GM12878 (cell line): ENCODE data around the gene TAC3. TPM values are rescaled to one million over a fixed set of nuclear protein-coding genes. Genes with fewer than 3 reads are reported as not detected.

Experiments
- ATAC-seq: fragments of 200-7000 bp; cut with Tn5 transposase; 3 replicates; pipeline ENCODE4 v1.9.1; 2020; ENCODE audit warnings: mild to moderate bottlenecking, moderate library complexity
- BruUV-seq: library from RNA; stranded (reverse); fragments of 400-500 nt; replicated peaks from 2 replicates; lab custom pipeline; 2021; lab: Mats Ljungman, UMichigan
- CTCF ChIA-PET: fragments of 300-600 bp; sonication (Branson Sonifier 250); formaldehyde crosslinking; extraction: SDS; loops from one replicate; lab custom pipeline; 2021; ENCODE audit warnings: inconsistent platforms; lab: Yijun Ruan, JAX
- POLR2A ChIA-PET: fragments of 350-600 bp; formaldehyde crosslinking; extraction: SDS; loops from one replicate; lab custom pipeline; 2021; ENCODE audit warnings: inconsistent platforms; lab: Charles Lee
- RAD21 ChIA-PET: fragments of 300-600 bp; sonication (Branson Sonifier 250); formaldehyde crosslinking; loops from one replicate; lab custom pipeline; 2023; ENCODE audit warnings: antibody characterized with exemption; ENCODE audit not compliant: unreplicated experiment; lab: Charles Lee
- SMC1A ChIA-PET: fragments of 300-600 bp; sonication (Branson Sonifier 250); formaldehyde crosslinking; loops from one replicate; lab custom pipeline; 2023; ENCODE audit not compliant: unreplicated experiment, uncharacterized antibody; lab: Charles Lee
- DNase-seq: peaks from one replicate; pipeline ENCODE4 v3.0.0-alpha.2; 2011; ENCODE audit warnings: low read depth, low spot score
- FAIRE-seq: peaks from 3 replicates; lab custom pipeline; 2011; peaks lifted over from hg19 to GRCh38; lab: Jason Lieb, UNC
- H2AFZ ChIP-seq: 2 replicates; pipeline ENCODE4 v1.6.0; 2011; ENCODE audit warnings: low read depth, low read length, control low read depth; ENCODE audit not compliant: control insufficient read depth
- H3K27ac ChIP-seq: 2 replicates; pipeline ENCODE4 v1.5.1; 2011; ENCODE audit warnings: control low read depth; ENCODE audit not compliant: control insufficient read depth, insufficient read depth
- H3K27me3 ChIP-seq, 2 experiments: replicated peaks in 1 of 2; 2 replicates each; pipeline versions ENCODE4 v1.6.0 to v1.6.1; 2011; ENCODE audit warnings: low read length in 1 of 2; ENCODE audit not compliant: control insufficient read depth in 2 of 2, insufficient read depth in 2 of 2
- H3K36me3 ChIP-seq, 2 experiments: 2 replicates each; pipeline ENCODE4 v1.5.1; 2011; ENCODE audit warnings: low read length in 1 of 2; ENCODE audit not compliant: control insufficient read depth in 2 of 2, insufficient read depth in 2 of 2
- H3K4me1 ChIP-seq: 2 replicates; pipeline ENCODE4 v1.6.1; 2011; ENCODE audit warnings: mild to moderate bottlenecking, low read length, moderate library complexity, mixed read lengths; ENCODE audit not compliant: control insufficient read depth, insufficient read depth
- H3K4me2 ChIP-seq: 2 replicates; pipeline ENCODE4 v1.6.0; 2011; ENCODE audit warnings: control low read depth; ENCODE audit not compliant: control insufficient read depth, insufficient read depth
- H3K4me3 ChIP-seq: fragments of 200-600 bp; sonication (generic); 2 replicates; pipeline ENCODE4 v1.5.1; 2016
- H3K79me2 ChIP-seq: 2 replicates; pipeline ENCODE4 v1.6.0; 2011; ENCODE audit warnings: low read length; ENCODE audit not compliant: control insufficient read depth, insufficient read depth
- H3K9ac ChIP-seq: 2 replicates; pipeline ENCODE4 v1.8.0; 2011; ENCODE audit warnings: low read length, control low read depth, mixed read lengths; ENCODE audit not compliant: control insufficient read depth, insufficient read depth
- H3K9me3 ChIP-seq: replicated peaks from 3 replicates; pipeline ENCODE4 v1.5.1; 2011; ENCODE audit warnings: mild to moderate bottlenecking, low read length; ENCODE audit not compliant: control insufficient read depth, insufficient read depth
- H4K20me1 ChIP-seq: 2 replicates; pipeline ENCODE4 v1.6.0; 2011; ENCODE audit not compliant: control insufficient read depth, insufficient read depth
- BMI1 ChIP-seq: fragments of 450-650 bp; IDR thresholded peaks from 2 replicates; pipeline ENCODE4 v1.6.1; 2016; ENCODE audit warnings: mild to moderate bottlenecking, moderate library complexity, borderline replicate concordance
- CBFB ChIP-seq: IDR thresholded peaks from 2 replicates; pipeline ENCODE4 v1.6.1; 2016; ENCODE audit warnings: antibody characterized with exemption, low read depth
- CBX3 ChIP-seq: fragments of 200-600 bp; sonication (generic); IDR thresholded peaks from 2 replicates; pipeline ENCODE4 v1.6.1; 2016; ENCODE audit warnings: low read depth, borderline replicate concordance
- EED ChIP-seq: sonication (generic); IDR thresholded peaks from 2 replicates; pipeline ENCODE4 v1.6.1; 2016; ENCODE audit warnings: antibody characterized with exemption, low read depth
- EGR1 ChIP-seq, 2 experiments: IDR thresholded peaks; 1 replicate in 1 of 2; 2 replicates in 1 of 2; pipeline ENCODE4 v1.6.1; 2011 to 2012; ENCODE audit warnings: low read depth in 2 of 2, low read length in 2 of 2, borderline replicate concordance in 1 of 2, mild to moderate bottlenecking in 1 of 2, moderate library complexity in 1 of 2
- IRF4 ChIP-seq: IDR thresholded peaks from 2 replicates; pipeline ENCODE4 v1.6.1; 2011; ENCODE audit warnings: low read depth, low read length
- JUNB ChIP-seq: IDR thresholded peaks from 2 replicates; pipeline ENCODE4 v1.6.1; 2016; ENCODE audit warnings: antibody characterized with exemption, mild to moderate bottlenecking
- KAT2A ChIP-seq: conservative IDR thresholded peaks from 2 replicates; pipeline ENCODE4 v1.6.1; 2011; ENCODE audit warnings: low read depth, low read length; ENCODE audit not compliant: control insufficient read depth
- LARP7 ChIP-seq: fragments of 450-650 bp; IDR thresholded peaks from 2 replicates; pipeline ENCODE4 v1.6.1; 2017; ENCODE audit warnings: mild to moderate bottlenecking
- NR2F1 ChIP-seq: fragments of 450-650 bp; conservative IDR thresholded peaks from 2 replicates; pipeline ENCODE4 v1.6.1; 2017; ENCODE audit warnings: mild to moderate bottlenecking
- ZNF24 ChIP-seq: fragments of 450-650 bp; IDR thresholded peaks from 2 replicates; pipeline ENCODE4 v1.6.1; 2017; ENCODE audit warnings: antibody characterized with exemption, mild to moderate bottlenecking
- WGBS: methylation state at CpG from one replicate; pipeline ENCODE4 v1.1.6; 2016; ENCODE audit warnings: low lambda C conversion rate; ENCODE audit not compliant: insufficient replicate concordance, insufficient coverage; ENCODE audit errors: missing lambda C conversion rate; 5-methylcytosine and 5-hydroxymethylcytosine counted together
- in situ Hi-C: fragments of 300-500 bp; cut with MboI; formaldehyde crosslinking; loops from 9 replicates; pipeline ENCODE4 v1.14.3; 2018; ENCODE audit warnings: mixed read lengths
- intact Hi-C: fragments of 100-400 bp; cut with micrococcal nuclease; formaldehyde crosslinking; loops from one replicate; pipeline ENCODE4 v1.14.2; 2022; ENCODE audit not compliant: unreplicated experiment
- polyA plus RNA-seq, 11 experiments: library from polyadenylated mRNA; depleted of rRNA in 4 of 11; unstranded in 6 of 11; stranded (reverse) in 5 of 11; fragments of >200 nt; fragmentation: Nextera tagmentation in 4 of 11; fragmentation: Illumina TruSeq in 1 of 11; extraction: Ambion mirVana in 4 of 11; extraction: Trizol in 1 of 11; gene quantifications; 1 replicate in 1 of 11; 2 replicates in 10 of 11; pipeline versions ENCODE4 v1.2.1 to v1.2.3, GENCODE V29; 2011 to 2016; ENCODE audit warnings: inconsistent platforms in 2 of 11, missing spikeins in 2 of 11, low read depth in 1 of 11
- total RNA-seq, 4 experiments: library from RNA; depleted of rRNA in 3 of 4; stranded (reverse); fragments of >200 nt in 3 of 4; fragmentation: Illumina TruSeq in 1 of 4; extraction: Trizol in 1 of 4; gene quantifications; 2 replicates each; pipeline versions ENCODE4 v1.2.1 to v1.2.3, GENCODE V29; 2013 to 2021

Gene TAC3
- total and polyA plus RNA-seq, 10 of the 15 experiments (the other 5 are each of a cell fraction or from before 2014, with no cell fraction given), result 0.11 to 0.18 (median 0.13) TPM; not detected in 7

GRCh38 chr12:57046086-57046791 lies 29.9 kb upstream of the TAC3 start:
- Histone ChIP-seq H3K4me1 (peaks cover 15% of the 10 kb centered on the region), H3K4me2 (no peak overlapping the region), H3K9me3 (no peaks in the 10 kb centered on the region; the same call in 2 of the 3 replicates), H3K9ac (no peak overlapping the region), H3K27ac (no peak overlapping the region), H3K79me2 (no peaks in the 10 kb centered on the region), H3K36me3 (no peaks in the 10 kb centered on the region), H2AFZ (no peak overlapping the region), H3K27me3 (no peaks in the 10 kb centered on the region; a peak in 1 of 4 replicates), H3K4me3 (no peak overlapping the region), H4K20me1 (no peaks in the 10 kb centered on the region)
- FAIRE-seq, result no peak
- POLR2A ChIA-PET, result interaction anchor here (0.7 to 1.4 kb wide), 2 partner anchors 13 to 289 kb away, joined by 3 to 4 read pairs; no protein-coding TSS in a partner anchor
- no TSS peak for BruUV-seq
- TF ChIP-seq IRF4, result no peak
- peak; percentile 41; the same call in 1 of the 2 replicates for TF ChIP-seq ZNF24
- RAD21 ChIA-PET, result no interaction called here
- in situ Hi-C loops (no loop called here), intact Hi-C loops (no loop called here)
- no peak for ATAC-seq
- CTCF ChIA-PET, result interaction anchor here (0.9 to 1.1 kb wide), 2 partner anchors 16 to 129 kb away, joined by 4 read pairs; no protein-coding TSS in a partner anchor
- 46% methylated on average over 6 of the region's 6 CpGs for WGBS
- no peak for DNase-seq
- SMC1A ChIA-PET, result interaction anchor here (0.7 to 1.4 kb wide), 4 partner anchors 11 to 75 kb away, joined by 3 read pairs; no protein-coding TSS in a partner anchor

- no peaks in the 10 kb centered on the region; the same call in 2 of the 3 replicates for H3K9me3 ChIP-seq
- ATAC-seq (no peak), FAIRE-seq (no peak), DNase-seq (no peak)
- H3K4me2 ChIP-seq, result no peak overlapping the region
- 69% methylated on average over 3 of the region's 3 CpGs for WGBS
- H4K20me1 ChIP-seq, result no peaks in the 10 kb centered on the region
- no peak for TF ChIP-seq BMI1
- TF ChIP-seq EED, result no peak
- no peak for TF ChIP-seq JUNB
- TF ChIP-seq CBX3, result no peak
- TF ChIP-seq NR2F1, result no peak
- no peak for TF ChIP-seq LARP7
- no peak for TF ChIP-seq CBFB
- TF ChIP-seq EGR1 (IDR thresholded peaks at IDR 0.05; ENCODE audit: borderline replicate concordance in 1 of 2, low read depth in 2 of 2, low read length in 2 of 2), result no peak
- no peak for TF ChIP-seq KAT2A
- ChIA-PET CTCF (interaction anchor here (1.1 kb wide), 1 partner anchor 9 kb away, joined by 3 read pairs; no protein-coding TSS in a partner anchor), SMC1A (no interaction called here), POLR2A (no interaction called here), RAD21 (no interaction called here)
- in situ Hi-C loops (no loop called here), intact Hi-C loops (no loop called here)
- no TSS peak for BruUV-seq
- no peaks in the 10 kb centered on the region; a peak in 1 of 4 replicates for H3K27me3 ChIP-seq
- no peak overlapping the region for H3K4me3 ChIP-seq
- H3K27ac ChIP-seq, result no peak overlapping the region
- H2AFZ ChIP-seq, result no peak overlapping the region
- H3K36me3 ChIP-seq, result no peaks in the 10 kb centered on the region
- H3K9ac ChIP-seq, result no peak overlapping the region
- no peaks in the 10 kb centered on the region for H3K79me2 ChIP-seq
- peaks cover 15% of the 10 kb centered on the region for H3K4me1 ChIP-seq
Observed at GRCh38 chr12:57044889-57045288, 28.6 kb upstream of the TAC3 start.
